Measurements from ENCODE around the gene NR2F1-AS1.

NR2F1-AS1 gene

DNA sequence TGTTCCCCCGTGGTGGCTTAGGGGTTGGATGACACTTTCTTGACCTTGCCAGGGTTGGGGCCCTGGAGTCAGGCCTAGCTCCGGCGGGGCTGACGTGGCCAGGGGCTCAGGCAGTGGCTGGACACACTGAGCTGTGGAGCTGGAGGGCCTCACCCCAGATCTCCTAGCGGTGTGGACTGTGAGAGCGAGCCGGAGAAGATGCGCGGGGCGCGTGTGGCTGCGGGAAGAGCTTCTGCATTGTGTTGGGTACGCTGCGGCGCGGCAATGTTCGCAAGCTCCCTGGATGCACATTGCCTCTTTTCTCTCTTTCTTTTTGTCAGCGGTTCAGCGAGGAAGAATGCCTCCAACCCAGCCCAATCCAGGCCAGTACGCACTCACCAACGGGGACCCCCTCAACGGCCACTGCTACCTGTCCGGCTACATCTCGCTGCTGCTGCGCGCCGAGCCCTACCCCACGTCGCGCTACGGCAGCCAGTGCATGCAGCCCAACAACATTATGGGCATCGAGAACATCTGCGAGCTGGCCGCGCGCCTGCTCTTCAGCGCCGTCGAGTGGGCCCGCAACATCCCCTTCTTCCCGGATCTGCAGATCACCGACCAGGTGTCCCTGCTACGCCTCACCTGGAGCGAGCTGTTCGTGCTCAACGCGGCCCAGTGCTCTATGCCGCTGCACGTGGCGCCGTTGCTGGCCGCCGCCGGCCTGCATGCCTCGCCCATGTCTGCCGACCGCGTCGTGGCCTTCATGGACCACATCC, 6.8 kb upstream of the NR2F1-AS1 start:
- peaks cover 68% of the 10 kb centered on the region for H3K27me3 Mint-ChIP-seq
- peaks cover 3% of the 10 kb centered on the region for H3K36me3 Mint-ChIP-seq (ENCODE audit: low read depth)
- no peak for DNase-seq
- peak overlapping the region; percentile 39 for H3K4me3 Mint-ChIP-seq
- peak overlapping the region; percentile 64 for H3K27ac Mint-ChIP-seq
- H3K9me3 Mint-ChIP-seq = peaks cover 4% of the 10 kb centered on the region
- peaks cover 25% of the 10 kb centered on the region for H3K4me1 Mint-ChIP-seq (ENCODE audit: low read depth)

DNA sequence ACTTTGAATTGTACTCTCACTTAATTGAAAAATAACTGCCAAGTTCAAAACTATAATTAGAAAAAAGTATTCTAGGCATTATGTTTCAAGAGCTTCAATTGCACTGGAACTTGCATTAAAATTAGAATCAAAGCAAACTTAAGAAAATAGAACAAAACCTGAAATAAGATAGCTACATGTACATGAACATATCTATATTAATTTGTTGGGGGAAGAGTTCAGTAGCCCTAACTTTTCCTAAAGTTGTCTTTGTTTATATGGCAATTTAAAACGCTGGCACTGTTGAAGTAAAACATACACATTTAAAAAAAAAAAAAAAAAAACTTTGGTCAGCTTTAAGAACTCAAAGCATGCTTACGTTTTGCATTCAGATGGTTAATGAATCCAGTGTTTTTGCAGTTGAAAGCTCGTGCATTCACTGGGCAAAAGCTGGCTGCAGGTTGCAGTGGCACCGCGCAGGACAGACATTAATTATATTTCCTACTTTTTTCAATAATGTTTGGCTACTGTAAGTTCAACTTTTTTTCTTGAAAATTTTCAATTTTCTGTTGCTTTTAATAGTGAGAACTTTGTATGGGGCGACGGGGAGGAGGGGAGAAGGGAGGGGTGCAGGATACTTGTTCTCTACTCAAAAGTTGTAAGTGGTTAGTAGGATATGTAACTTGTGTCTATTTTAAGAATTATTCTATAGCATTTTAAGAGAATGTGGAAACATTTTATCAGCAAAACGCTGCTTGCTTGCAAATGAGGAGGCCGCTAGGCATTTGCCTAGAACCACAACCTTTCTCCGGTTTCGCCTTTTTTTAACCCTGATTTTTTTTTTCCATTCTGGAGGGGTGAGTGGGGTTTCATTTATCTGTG, 5.9 kb upstream of the NR2F1-AS1 start:
- Mint-ChIP-seq H3K27me3 (peaks cover 67% of the 10 kb centered on the region), H3K4me3 (no peak overlapping the region), H3K4me1 (ENCODE audit: low read depth) (peaks cover 25% of the 10 kb centered on the region), H3K9me3 (peaks cover 4% of the 10 kb centered on the region), H3K27ac (peak overlapping the region; percentile 64), H3K36me3 (ENCODE audit: low read depth) (peaks cover 3% of the 10 kb centered on the region)
- no peak for DNase-seq

DNA sequence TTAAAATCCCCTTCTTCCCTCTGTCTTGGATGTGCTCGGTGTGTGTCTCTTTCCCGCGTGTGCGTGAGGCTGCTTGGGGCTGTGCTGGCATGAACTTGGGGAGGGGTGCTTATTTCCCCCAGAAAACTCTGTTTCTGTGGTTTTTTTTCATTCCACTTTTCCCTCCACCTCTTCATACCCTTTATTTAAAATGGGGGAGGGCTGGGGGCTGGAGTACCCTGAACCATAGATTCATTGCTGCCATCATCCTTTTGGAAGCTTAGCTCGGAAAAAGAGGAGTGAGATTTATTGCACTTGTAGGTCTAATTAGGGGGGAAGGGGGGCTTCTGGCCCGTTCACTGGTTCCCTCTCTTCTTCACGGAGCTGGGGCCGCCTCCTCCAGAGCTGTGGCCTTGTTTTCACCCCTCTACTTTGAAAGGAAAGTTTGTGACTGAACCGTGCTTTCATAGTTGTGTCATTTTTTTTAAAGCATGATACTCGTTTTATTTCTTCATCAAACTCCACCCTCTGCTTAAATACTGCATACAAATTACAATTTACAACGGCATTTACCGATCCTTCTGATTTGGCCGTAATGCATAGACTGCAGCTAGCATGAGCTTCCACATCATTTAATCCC, 4.9 kb upstream of the NR2F1-AS1 start:
- Mint-ChIP-seq H3K27me3 (peaks cover 57% of the 10 kb centered on the region), H3K4me3 (peak overlapping the region; percentile 59), H3K4me1 (ENCODE audit: low read depth) (peaks cover 27% of the 10 kb centered on the region), H3K36me3 (ENCODE audit: low read depth) (peaks cover 3% of the 10 kb centered on the region), H3K9me3 (peaks cover 4% of the 10 kb centered on the region), H3K27ac (no peak overlapping the region)
- DNase-seq = no peak

DNA sequence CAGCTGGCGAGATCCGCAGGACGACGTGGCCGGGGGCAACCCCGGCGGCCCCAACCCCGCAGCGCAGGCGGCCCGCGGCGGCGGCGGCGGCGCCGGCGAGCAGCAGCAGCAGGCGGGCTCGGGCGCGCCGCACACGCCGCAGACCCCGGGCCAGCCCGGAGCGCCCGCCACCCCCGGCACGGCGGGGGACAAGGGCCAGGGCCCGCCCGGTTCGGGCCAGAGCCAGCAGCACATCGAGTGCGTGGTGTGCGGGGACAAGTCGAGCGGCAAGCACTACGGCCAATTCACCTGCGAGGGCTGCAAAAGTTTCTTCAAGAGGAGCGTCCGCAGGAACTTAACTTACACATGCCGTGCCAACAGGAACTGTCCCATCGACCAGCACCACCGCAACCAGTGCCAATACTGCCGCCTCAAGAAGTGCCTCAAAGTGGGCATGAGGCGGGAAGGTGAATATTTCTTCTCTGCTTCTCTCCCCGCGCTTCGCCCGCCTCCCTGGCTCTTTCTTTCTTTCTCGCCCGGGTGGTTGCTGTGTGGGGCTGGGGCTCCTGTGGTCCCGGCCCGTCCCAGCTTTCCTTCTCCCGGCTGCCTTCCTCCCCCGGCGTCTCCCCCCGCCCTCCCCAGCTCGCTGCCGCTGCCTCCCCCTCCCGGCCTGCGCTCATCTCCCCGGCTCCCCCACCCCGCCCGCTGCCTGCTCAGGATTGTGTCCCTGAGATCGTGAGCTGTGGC, 4.2 kb upstream of the NR2F1-AS1 start:
- Mint-ChIP-seq H3K27me3 (peaks cover 57% of the 10 kb centered on the region), H3K4me1 (ENCODE audit: low read depth) (peaks cover 33% of the 10 kb centered on the region), H3K9me3 (peaks cover 4% of the 10 kb centered on the region), H3K36me3 (ENCODE audit: low read depth) (peaks cover 3% of the 10 kb centered on the region), H3K27ac (no peak overlapping the region), H3K4me3 (peak overlapping the region; percentile 59)
- DNase-seq = peak; percentile 49

DNA sequence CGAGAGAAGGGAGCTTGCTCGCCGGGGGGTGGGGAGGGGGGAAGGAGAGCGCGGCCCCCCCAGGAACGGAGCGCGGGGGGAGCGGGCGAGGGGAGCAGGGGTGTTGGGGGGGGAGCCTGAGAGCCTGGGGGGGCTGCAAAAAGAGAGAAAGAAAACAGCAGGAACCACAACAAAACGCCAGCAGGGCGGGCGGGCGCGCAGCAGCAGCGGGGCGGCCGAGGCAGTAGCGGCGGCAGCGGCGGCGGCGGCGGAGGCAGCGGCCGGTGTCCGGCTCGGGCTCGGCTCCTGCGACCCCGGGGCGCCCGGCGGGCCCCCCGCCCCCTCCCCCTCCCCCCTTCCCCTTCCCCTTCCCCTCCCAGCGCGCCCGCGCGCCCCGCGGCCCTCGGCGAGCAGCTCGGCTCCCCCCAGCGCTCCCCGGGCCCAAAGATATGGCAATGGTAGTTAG, 3.6 kb upstream of the NR2F1-AS1 start:
- DNase-seq = no peak
- Mint-ChIP-seq H3K27me3 (peaks cover 56% of the 10 kb centered on the region), H3K4me1 (ENCODE audit: low read depth) (peaks cover 38% of the 10 kb centered on the region), H3K9me3 (peaks cover 4% of the 10 kb centered on the region), H3K27ac (no peak overlapping the region), H3K36me3 (ENCODE audit: low read depth) (peaks cover 3% of the 10 kb centered on the region), H3K4me3 (peak overlapping the region; percentile 51)

DNA sequence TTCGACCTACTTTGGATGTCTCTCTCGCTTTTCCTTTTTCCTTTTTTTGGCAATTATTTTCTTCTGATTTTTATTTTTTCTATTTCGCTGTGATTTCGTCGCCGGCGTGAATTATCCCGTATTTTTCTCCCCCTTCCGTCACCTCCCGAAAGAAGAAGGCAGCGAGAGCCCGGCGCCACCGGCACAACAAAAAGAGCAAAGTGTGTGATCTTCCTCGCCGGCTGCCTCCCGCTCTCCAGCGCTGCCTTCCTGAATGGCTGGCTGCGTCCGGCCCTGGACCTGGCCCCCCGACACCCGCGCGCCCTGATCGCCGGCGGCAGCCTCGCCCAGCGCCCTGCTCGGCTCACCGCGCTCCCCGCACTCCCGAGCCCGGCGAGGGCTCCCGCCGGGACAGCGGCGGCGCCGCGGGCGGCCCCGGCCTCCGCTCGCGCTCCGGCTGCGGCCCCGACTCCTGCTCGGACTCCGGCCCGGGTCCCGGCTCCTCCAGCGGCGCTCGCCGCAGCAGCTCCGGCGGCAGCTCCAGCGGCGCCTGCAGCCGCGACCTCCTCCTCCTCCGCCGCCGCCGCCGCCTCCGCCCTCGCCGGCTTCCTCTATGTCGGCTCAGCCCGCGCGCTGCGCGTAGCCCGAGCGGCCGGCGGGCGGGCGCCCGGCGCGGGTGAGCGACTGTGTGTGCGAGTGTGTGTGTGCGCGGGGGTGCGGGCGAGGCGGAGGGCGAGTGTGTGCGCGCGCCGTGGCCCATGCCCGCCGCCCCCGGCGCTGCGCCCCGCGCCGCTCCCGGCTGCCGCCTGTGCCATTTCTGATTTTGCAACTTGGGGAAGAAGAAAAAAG, 3.0 kb upstream of the NR2F1-AS1 start:
- H3K27ac Mint-ChIP-seq = peak overlapping the region; percentile 14
- peak overlapping the region; percentile 51 for H3K4me3 Mint-ChIP-seq
- peaks cover 4% of the 10 kb centered on the region for H3K9me3 Mint-ChIP-seq
- peaks cover 53% of the 10 kb centered on the region for H3K27me3 Mint-ChIP-seq
- H3K4me1 Mint-ChIP-seq (ENCODE audit: low read depth) = peaks cover 37% of the 10 kb centered on the region
- peak; percentile 56 for DNase-seq
- H3K36me3 Mint-ChIP-seq (ENCODE audit: low read depth) = peaks cover 3% of the 10 kb centered on the region

DNA sequence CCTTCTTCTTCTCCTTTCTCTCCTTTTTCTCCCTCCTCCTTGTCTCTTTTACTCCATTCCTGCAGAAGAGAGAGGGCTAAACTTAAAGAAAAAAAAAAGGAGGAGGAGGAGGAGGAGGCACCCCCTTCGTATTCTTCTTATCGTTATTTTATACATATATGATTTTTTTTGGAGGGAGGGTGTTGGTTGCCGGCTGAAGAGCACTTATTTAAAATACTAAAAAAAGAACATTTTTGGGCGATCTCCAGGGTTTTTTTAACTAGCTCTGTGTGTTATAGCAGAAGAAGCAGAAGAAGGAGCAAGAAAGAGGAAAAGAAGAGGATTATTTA, 2.4 kb upstream of the NR2F1-AS1 start:
- Mint-ChIP-seq H3K27me3 (peaks cover 53% of the 10 kb centered on the region), H3K4me1 (ENCODE audit: low read depth) (peaks cover 38% of the 10 kb centered on the region), H3K36me3 (ENCODE audit: low read depth) (peaks cover 3% of the 10 kb centered on the region), H3K9me3 (peaks cover 4% of the 10 kb centered on the region), H3K27ac (peak overlapping the region; percentile 14), H3K4me3 (no peak overlapping the region)
- no peak for DNase-seq

DNA sequence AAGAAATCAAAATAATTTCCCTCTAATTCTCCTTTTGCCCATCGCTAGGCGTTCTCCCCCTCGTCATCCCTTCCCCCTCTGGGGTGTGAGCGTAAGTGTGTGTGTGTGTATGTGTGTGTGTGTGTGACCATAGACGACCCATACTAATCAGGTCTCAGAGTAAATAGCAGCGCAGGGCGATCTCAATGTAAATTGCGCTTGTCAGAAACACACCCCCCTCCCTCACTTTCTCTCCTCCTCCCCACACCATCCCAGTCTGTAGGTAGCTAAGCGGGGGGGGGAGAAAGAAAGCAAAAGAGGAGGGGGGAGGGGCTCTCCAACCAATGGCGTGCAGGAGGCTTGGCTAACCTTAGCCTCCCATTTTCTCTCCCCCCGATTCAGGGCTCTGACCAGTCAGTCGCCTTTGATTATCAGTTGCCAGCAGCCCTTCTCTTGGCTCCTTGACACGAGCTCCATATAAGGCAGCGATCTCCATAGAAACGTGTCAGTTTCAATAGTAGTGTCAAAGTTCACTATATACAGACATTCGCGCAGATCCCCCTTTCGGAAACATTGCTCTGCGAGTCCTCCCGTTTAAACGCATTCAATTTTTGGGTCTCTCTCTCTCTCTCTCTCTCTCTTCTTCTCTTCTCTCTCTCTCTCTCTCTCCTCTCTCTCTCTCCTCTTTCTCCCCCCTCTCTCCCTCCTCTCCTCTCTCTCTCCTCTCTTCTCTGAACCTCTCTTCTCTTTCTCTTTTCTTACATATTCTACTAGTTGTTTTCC, 1.8 kb upstream of the NR2F1-AS1 start, which contains the start of gene NR2F1:
Gene NR2F1 (plus strand): TSS at position 546 of the 762 bp plus-strand sequence. CDS start 1,802 bp downstream, outside the sequence.
- H3K4me3 Mint-ChIP-seq = no peak within 1 kb of the TSS
- peaks cover 55% of the 10 kb centered on the region for H3K27me3 Mint-ChIP-seq
- H3K27ac Mint-ChIP-seq = peak within 1 kb of the TSS; percentile 14
- H3K9me3 Mint-ChIP-seq = peaks cover 4% of the 10 kb centered on the region
- peaks cover 3% of the 10 kb centered on the region for H3K36me3 Mint-ChIP-seq (ENCODE audit: low read depth)
- DNase-seq = no peak
- H3K4me1 Mint-ChIP-seq (ENCODE audit: low read depth) = peaks cover 34% of the 10 kb centered on the region

DNA sequence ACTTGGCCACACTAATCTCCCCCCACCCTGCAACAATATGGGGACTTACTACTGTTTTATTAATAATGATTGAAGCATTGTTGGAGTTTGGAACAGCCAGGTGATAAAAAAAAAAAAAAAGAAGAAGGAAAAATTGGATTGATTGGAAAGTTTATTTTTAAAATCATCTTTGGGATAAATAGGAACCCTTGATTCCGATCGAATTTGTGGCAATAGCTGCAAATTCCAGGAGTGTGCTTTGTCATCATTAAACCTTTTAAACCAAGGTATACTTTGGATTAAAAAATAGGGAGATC, 1.1 kb upstream of the NR2F1-AS1 start:
- no peak for DNase-seq
- Mint-ChIP-seq H3K27me3 (peaks cover 55% of the 10 kb centered on the region), H3K4me1 (ENCODE audit: low read depth) (peaks cover 27% of the 10 kb centered on the region), H3K36me3 (ENCODE audit: low read depth) (no peaks in the 10 kb centered on the region), H3K27ac (no peak overlapping the region), H3K4me3 (no peak overlapping the region), H3K9me3 (no peaks in the 10 kb centered on the region)

DNA sequence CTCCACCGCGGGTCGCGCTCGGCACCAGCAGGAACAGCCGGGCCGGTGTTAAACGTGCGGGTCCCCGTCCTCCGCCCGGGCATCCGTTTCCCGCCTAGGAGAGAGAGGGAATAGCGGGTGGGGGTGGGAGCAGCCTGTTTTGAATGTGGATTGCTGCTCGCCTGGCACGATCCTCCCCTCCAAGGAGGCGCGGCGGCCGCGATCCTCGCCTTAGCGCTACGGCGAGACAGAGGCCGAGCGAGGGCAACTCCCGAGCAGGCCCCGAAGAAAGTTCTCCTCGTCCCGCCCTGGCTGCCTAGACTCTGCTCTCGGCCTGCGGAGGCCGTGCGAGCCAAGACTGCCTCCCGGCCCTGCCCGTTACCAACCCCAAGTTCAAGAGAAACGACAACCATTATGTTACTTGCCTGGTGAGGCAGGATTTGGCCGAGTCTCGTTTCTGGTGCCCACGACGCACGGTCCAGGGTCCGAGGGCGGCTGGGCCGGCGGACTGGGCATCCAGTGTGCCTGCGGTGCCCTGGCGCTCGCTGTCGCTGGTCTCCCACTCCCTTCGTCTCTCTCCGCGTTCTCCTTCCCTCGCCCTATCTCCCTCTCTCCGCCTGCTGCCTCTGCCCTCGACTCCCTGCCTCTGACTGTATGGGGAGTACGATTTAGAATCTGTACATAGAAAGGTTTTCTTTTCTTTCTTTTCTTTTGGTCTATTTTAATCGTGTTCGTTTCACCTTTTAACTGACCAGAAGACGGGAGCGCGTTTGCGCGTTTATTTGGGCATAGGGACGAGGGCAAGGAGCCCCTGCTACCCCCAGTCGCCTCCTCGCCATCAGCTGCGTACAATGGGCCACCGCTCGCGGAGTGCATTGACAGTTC, 724 bp downstream of the NR2F1-AS1 start:
- Mint-ChIP-seq H3K4me3 (peak overlapping the region; percentile 73), H3K9me3 (no peaks in the 10 kb centered on the region), H3K27ac (no peak overlapping the region), H3K36me3 (ENCODE audit: low read depth) (no peaks in the 10 kb centered on the region), H3K27me3 (peaks cover 54% of the 10 kb centered on the region), H3K4me1 (ENCODE audit: low read depth) (peaks cover 25% of the 10 kb centered on the region)
- DNase-seq = peak; percentile 59

DNA sequence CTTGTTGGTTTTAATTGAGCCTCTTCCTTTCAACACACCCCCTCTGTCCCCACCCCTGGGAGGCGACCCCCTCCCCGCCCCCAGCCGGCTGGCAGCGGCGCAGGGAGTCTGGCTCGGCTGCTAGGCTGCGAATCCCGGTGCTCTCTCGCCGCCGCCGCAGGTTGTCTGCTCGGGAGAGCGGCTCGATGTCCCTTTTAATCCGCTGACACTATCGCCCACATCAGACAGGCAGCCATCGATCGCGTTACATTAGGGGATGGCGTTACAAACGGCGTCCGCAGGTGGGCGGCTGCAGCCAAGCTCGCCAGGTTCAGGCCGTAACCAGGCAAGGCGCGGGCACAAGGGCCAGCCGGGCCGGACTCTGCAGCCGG, 1.3 kb downstream of the NR2F1-AS1 start:
- Mint-ChIP-seq H3K4me3 (peak overlapping the region; percentile 73), H3K4me1 (ENCODE audit: low read depth) (peaks cover 23% of the 10 kb centered on the region)

DNA sequence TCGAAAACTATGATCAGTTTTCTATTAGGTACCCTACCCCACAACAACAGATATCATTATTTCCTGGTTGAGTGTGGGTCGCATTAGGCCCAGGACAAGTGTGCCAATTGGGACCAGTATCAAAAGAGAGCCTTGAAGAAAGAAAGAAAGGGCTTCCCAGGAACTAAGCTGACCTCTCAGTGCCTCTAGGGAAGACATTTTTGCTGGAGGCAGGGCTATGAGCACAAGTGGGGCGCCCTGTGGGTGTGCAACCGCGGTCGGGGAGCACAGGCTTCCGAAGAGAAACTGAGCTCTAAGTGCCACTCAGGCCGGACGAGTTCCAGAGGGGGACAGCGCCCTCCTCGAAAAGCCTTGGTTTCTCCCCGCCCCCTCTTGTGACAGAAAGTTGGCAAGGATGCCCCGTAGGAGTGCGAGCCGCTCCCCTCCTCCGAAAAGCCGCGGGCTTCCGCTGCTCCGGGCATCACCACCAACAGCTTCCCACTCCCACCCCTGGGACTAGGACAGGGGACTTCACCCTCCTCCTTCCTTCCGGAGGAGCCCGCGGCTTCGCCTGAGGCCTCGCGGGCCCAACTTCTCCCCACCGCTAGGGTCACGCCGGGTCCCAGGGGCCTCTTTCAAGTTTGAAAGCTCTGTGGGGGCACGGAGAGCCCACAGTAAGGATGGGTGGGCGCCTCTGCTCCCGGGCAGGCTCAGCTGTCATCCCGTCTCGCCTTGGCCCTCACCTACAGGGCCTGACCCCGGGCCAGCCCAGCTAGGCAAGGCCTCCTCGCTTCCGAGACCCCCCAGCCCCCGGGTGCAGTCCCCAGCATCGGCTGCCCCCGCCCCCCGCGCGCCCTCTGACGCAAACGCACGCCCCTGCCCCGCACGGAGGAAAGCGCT, 2.0 kb downstream of the NR2F1-AS1 start:
- Mint-ChIP-seq H3K27me3 (peaks cover 64% of the 10 kb centered on the region), H3K4me3 (no peak overlapping the region), H3K9me3 (no peaks in the 10 kb centered on the region), H3K27ac (no peak overlapping the region), H3K36me3 (ENCODE audit: low read depth) (no peaks in the 10 kb centered on the region), H3K4me1 (ENCODE audit: low read depth) (peaks cover 23% of the 10 kb centered on the region)
- no peak for DNase-seq

More for the DNA sequence above, 1.3 kb downstream of the NR2F1-AS1 start:
- no peaks in the 10 kb centered on the region for H3K36me3 Mint-ChIP-seq (ENCODE audit: low read depth)
- peaks cover 58% of the 10 kb centered on the region for H3K27me3 Mint-ChIP-seq
- no peak for DNase-seq
- no peak overlapping the region for H3K27ac Mint-ChIP-seq
- H3K9me3 Mint-ChIP-seq = no peaks in the 10 kb centered on the region

All from activated T-cell treated with anti-CD3 and anti-CD28 coated beads, Interleukin-2, amount 50 U/mL, for 24 hours (primary cell).